Left renal cortex interstitium (tissue), 4 donors: ENCODE measurements around the gene LRP1B. TPM values are rescaled to one million over a fixed set of nuclear protein-coding genes. Genes with fewer than 3 reads are reported as not detected.
"Not testable (repeated sequence)": the region's sequence is repeated elsewhere in the genome, so short reads cannot be mapped to it uniquely, and the experiment has no call there.

ENCODE experiments used
- DNase-seq, 4 donors: peaks; one replicate each; pipeline ENCODE4 v3.0.0-alpha.2; 2013; ENCODE audit warnings: low read depth in 4 of 4, low spot score in 2 of 4, missing footprints in 1 of 4
- polyA plus RNA-seq, 4 donors: library from polyadenylated mRNA; unstranded; fragments of 120-200 nt; gene quantifications; one replicate each; pipeline ENCODE4 v1.2.1, GENCODE V29; 2013; ENCODE audit not compliant: insufficient read length in 4 of 4

The LRP1B gene
- polyA plus RNA-seq, 4 donors: 0.82 to 0.99 (median 0.93) TPM

DNA sequence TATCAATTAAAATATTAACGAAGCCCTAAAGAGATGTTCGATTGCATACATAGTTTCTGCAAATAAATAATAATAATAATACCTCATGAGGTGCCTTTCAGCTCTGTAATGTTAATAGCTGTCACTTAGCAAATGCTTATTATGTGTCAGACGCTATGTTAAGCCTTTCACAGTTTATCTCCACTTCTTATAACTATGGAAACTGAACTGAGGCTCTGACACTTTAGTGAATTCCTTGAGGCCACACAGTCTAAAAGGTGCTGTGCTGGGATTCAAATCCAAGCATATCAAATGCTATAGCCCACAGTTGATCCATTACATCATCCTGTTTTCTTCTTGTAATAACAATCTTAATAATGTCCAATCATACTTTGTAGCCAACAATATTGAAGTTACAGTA, 1779.1 kb downstream of the LRP1B start:
- no peak for DNase-seq

DNA sequence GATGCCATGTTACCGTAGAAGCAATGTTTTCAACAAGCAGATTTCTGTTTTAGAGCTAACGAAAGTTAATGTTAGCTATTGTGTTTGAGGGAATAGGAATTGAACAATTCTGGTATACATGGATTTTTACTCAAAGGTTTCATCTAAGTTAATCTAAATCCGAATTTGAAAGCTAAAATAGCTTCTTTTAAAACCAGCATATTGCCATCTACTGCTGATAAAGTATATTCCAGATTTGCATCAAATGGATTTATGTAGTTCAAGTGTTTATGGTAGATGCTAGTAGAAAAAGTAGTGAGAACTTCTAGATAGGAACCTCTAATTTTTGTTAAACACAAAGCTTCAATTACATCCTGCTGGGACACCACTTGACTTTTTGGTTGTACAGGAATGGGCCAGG, 1781.1 kb downstream of the LRP1B start:
- DNase-seq: no peak

DNA sequence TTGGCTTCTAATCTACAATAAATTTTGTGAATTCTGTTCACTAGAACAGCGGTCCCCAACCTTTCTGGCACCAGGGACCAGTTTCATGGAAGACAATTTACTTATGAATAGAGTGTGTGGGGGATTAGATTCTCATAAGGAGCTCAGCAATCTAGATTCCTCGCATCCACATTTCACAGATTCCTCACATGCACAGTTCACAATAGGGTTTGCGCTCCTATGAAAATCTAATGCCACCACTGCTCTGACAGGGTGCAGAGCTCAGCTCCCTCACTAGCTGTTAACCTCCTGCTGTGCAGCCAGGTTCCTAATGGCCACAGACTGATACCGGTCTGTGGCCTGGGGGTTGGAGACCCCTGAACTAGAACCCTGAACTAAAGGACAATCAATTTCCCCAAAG, 1782.0 kb downstream of the LRP1B start:
- no peak for DNase-seq

DNA sequence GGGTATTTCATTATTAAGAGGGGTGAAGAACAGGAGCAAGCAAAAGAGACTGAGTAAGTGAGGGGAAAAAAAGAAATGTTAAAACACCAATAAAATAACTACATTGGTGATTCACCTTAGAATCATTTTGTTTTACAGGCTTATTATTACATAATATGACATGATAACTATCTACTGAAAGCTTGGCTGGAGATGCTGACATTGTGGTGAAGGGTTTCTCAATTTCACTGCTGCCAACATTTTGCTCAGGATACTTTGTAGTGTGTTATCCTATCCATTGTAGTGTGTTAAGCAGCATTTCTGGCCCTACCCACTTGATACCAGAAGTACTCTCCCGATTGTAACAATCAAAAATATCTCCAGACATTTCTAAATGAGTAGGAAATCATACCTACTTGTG, 1786.0 kb downstream of the LRP1B start:
- DNase-seq: no peak

DNA sequence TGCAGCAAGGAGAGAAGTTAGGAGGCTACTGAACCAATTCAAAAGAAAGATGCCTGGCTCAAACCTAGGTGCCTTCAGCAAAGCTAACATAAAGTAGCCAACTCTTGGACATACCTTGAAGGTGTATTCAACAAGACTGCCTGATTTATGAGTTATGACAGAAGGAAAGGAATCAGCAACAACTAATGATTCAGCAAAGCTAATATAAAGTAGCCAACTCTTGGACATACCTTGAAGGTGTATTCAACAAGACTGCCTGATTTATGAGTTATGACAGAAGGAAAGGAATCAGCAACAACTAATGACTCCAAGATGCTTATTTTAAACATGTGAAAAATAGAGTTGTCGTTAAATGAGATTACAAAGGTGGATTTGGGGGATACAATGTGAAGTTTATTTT, 1786.5 kb downstream of the LRP1B start:
- DNase-seq: not testable (repeated sequence)

GRCh38 chr2:140338795-140339194, 1792.0 kb downstream of the LRP1B start:
- no peak for DNase-seq

GRCh38 chr2:140337061-140337460, 1793.8 kb downstream of the LRP1B start:
- DNase-seq: no peak

GRCh38 chr2:140316345-140316744, 1814.5 kb downstream of the LRP1B start:
- no peak for DNase-seq

GRCh38 chr2:140311905-140312304, 1818.9 kb downstream of the LRP1B start:
- DNase-seq: no peak

- DNase-seq: no peak
Observed at GRCh38 chr2:140308706-140309105, 1822.1 kb downstream of the LRP1B start.

DNA sequence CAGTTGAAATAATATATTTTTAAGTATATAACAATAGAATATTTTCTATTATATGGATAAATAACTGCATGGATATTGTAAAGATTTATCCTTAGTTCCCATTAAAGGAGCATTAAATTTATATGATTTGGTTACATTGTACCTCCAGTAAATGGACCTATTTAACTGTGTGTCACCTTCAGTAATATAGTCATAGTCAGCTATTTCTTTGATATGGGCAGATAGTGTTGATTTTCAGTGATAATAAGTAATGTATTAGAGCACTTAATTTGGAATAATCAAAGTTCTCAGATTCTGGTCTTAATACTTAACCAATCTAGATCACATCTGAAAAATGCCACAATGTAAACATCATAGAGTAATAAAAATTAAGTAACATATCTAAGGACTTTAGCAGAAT, 1823.3 kb downstream of the LRP1B start:
- DNase-seq: no peak

- no peak for DNase-seq
Observed at GRCh38 chr2:140295767-140296166, 1835.0 kb downstream of the LRP1B start.

DNA sequence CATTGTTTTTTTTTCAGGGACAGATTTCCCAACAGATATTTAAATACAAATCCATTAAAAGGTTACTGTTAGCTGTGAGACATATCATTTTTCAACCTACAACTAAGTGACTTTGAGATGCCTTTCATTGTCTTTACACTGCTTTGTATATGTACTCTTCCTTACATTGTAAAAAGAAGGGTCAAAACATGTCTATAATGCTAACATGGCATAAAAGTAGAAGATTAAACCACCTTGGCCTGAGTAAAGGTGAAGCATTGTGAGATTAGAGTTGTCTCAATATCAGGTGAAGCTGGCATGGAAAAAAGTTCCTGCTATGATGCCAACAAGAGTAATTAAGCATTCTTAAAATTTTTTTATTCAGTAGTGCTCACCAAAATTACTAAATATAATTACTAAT, 1842.1 kb downstream of the LRP1B start:
- DNase-seq: no peak

DNA sequence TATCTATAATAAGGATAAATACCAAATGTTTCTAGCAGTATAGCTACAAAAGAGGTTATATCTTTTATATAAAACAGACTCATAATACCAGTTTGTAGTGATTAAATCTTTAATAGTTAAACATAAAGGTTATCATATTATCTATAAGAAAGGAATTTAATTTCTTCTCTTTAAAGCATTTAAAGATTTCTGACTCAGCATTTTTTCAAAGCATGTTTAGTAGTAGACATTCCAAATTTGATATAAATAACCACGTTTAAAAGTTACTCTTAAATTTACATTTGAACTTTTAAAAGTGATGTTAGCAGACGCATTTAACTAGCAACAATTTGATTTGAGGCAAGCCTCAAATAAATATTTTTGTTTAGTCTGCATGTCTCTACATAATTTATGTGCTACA, 1842.6 kb downstream of the LRP1B start:
- no peak for DNase-seq

GRCh38 chr2:140286377-140286776, 1844.4 kb downstream of the LRP1B start:
- no peak for DNase-seq

DNA sequence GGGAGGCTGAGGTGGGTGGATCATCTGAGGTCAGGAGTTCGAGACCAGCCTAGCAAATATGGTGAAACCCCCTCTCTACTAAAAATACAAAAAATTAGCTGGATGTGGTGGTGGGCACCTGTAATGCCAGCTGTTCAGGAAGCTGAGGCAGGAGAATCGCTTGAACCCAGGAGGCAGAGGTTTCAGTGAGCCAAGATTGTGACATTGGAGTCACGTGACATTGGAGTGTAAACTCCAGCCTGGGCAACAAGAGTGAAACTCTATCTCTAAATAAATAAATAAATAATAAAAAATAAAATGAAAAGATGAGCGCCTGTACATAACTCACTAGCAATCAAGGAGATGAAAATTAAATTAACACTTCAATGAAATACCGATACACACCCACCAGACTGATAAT, 1853.5 kb downstream of the LRP1B start:
- DNase-seq: not testable (repeated sequence)

- no peak for DNase-seq
Observed at GRCh38 chr2:140276661-140277060, 1854.2 kb downstream of the LRP1B start.

GRCh38 chr2:140275427-140275826, 1855.4 kb downstream of the LRP1B start:
- DNase-seq: no peak

DNA sequence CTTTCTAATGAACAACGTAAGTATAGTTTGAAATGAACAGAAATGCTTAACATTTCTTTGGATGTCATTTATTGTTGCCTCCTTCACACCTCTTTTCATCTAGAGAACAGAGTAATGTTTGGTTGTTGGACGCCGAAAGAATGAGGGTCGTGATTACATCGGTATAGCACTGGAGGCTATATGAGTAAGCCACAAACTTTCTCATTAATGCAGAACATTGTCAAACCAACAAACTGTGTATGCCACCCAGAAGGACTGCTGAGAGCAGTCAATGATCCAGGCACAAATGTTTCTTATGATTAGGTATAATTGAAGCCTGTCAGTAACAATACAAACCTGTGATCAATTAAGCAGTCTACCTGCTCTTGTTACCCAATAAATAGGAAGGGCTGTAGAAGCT, 1855.9 kb downstream of the LRP1B start:
- DNase-seq: no peak

GRCh38 chr2:140273958-140274357, 1856.9 kb downstream of the LRP1B start:
- DNase-seq: no peak

GRCh38 chr2:140273408-140273807, 1857.4 kb downstream of the LRP1B start:
- DNase-seq: no peak

GRCh38 chr2:140270224-140270623, 1860.6 kb downstream of the LRP1B start:
- DNase-seq: no peak

- peak in 1 of 4 donors; percentile 10 for DNase-seq
Observed at GRCh38 chr2:140269000-140269399, 1861.8 kb downstream of the LRP1B start.

GRCh38 chr2:140262908-140263307, 1867.9 kb downstream of the LRP1B start:
- DNase-seq: no peak
